Nephron progenitor cell (in vitro differentiated cells): ENCODE data around the gene DLG4.

ENCODE experiments used
- DNase-seq: peaks from one replicate; pipeline ENCODE4 v3.0.0; 2021
- H3K27ac Mint-ChIP-seq: 2 replicates; pipeline ENCODE4 v1.8.0; 2021; ENCODE audit warnings: mild to moderate bottlenecking, moderate library complexity, mixed read lengths
- H3K27me3 Mint-ChIP-seq: 2 replicates; pipeline ENCODE4 v1.8.0; 2021; ENCODE audit warnings: mild to moderate bottlenecking, low read depth, mixed read lengths; ENCODE audit not compliant: poor library complexity
- H3K36me3 Mint-ChIP-seq: 2 replicates; pipeline ENCODE4 v1.8.0; 2021; ENCODE audit warnings: low read depth, mixed read lengths
- H3K4me1 Mint-ChIP-seq: 2 replicates; pipeline ENCODE4 v1.8.0; 2021; ENCODE audit warnings: mixed read lengths
- H3K4me3 Mint-ChIP-seq: 2 replicates; pipeline ENCODE4 v1.8.0; 2021; ENCODE audit warnings: mild to moderate bottlenecking, moderate library complexity, mixed read lengths
- H3K9me3 Mint-ChIP-seq: 2 replicates; pipeline ENCODE4 v1.8.0; 2021; ENCODE audit warnings: mild to moderate bottlenecking, moderate library complexity, mixed read lengths
- CTCF ChIP-seq: fragments of 200-600 bp; sonication (generic); IDR thresholded peaks from 2 replicates; pipeline ENCODE4 v1.5.0; 2021; ENCODE audit warnings: antibody characterized with exemption

Gene DLG4

DNA sequence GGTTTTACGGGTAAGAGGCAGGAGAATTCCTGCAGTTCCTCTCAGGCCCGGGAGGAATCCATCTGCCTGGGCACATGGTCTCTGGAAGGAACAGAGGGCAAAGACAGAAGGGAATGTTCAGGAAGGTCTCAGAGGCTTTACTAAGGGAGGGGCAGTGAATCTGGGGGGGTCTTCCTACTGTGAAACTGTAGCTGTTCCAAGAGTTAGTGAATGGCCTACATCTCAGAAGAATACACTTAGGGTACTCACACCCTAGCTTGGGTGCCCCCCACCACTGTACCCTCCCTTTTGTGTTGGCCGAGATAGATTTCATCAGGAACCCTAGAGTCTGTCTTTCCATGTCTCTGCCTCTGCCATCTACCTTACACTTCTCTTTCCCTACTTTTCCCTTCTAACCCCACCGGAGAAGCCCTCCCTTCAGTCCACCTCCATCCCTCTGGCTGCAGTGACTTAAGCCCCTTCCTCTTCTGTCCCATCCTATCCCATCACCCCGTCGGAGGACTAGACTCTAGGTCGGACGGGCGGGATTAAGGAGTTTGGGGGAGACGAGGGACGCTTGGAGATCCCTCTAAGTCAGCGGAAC lies 316 bp downstream of the DLG4 start:
- Mint-ChIP-seq H3K27me3 (no peaks in the 10 kb centered on the region), H3K4me1 (peaks cover 71% of the 10 kb centered on the region)

DNA sequence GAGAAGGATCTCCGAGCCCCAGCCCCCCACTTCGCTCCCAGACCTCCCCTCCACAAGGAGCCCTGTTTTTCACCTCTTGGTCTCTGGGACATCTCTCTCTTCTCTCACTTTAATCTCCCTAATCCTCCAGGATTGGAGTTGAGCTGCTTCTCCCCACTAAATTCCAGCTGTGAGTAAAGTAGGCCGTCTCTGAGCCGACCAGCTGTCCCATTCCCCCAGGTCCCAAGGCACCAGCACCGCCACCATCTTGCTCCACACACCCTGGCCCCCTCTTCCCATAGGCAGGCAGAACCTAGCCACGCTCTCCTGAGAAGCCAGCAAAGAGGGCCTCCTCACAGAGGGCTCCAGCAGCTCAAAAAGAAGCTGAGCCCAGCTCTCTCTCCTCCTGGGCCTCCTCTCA lies 878 bp downstream of the DLG4 start:
- peaks cover 75% of the 10 kb centered on the region for H3K4me1 Mint-ChIP-seq

More for the DNA sequence above, 316 bp downstream of the DLG4 start:
- DNase-seq: no peak
- peak overlapping the region; percentile 99 for H3K27ac Mint-ChIP-seq
- TF ChIP-seq CTCF: no peak
- H3K36me3 Mint-ChIP-seq: peaks cover 9% of the 10 kb centered on the region
- H3K4me3 Mint-ChIP-seq: peak overlapping the region; percentile 95
- no peaks in the 10 kb centered on the region for H3K9me3 Mint-ChIP-seq

DNA sequence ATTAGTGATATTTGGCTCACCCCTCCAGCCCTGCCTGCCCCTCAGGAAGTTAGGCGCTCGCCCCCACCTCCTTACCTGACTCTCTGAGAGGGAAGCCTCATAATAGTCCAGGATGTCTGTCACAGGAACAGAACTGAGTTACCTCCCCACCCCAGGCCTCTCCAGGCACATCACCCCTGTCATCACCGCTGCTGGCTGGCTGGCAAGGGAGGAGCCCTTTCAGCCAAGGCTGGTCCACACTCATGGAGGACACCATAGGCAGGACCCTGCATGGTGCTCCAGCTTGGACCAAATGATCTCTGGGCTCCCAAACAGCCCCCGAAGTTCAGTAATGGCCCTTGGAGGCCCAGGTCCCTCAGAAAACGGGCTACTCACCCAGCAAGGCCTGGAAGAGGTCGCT lies 1.5 kb downstream of the DLG4 start:
- DNase-seq: no peak
- H3K4me3 Mint-ChIP-seq: peak overlapping the region; percentile 95
- H3K27ac Mint-ChIP-seq: peak overlapping the region; percentile 92
- H3K27me3 Mint-ChIP-seq: no peaks in the 10 kb centered on the region
- peaks cover 6% of the 10 kb centered on the region for H3K36me3 Mint-ChIP-seq
- H3K4me1 Mint-ChIP-seq: peaks cover 81% of the 10 kb centered on the region
- no peak for TF ChIP-seq CTCF
- H3K9me3 Mint-ChIP-seq: no peaks in the 10 kb centered on the region

More for the DNA sequence above, 878 bp downstream of the DLG4 start:
- H3K9me3 Mint-ChIP-seq: no peaks in the 10 kb centered on the region
- no peaks in the 10 kb centered on the region for H3K27me3 Mint-ChIP-seq
- peak overlapping the region; percentile 99 for H3K27ac Mint-ChIP-seq
- DNase-seq: no peak
- TF ChIP-seq CTCF: no peak
- H3K36me3 Mint-ChIP-seq: peaks cover 6% of the 10 kb centered on the region
- H3K4me3 Mint-ChIP-seq: peak overlapping the region; percentile 95

- no peak for TF ChIP-seq CTCF
- Mint-ChIP-seq H3K9me3 (no peaks in the 10 kb centered on the region), H3K36me3 (peaks cover 6% of the 10 kb centered on the region), H3K27me3 (no peaks in the 10 kb centered on the region), H3K4me1 (peaks cover 85% of the 10 kb centered on the region), H3K27ac (peak overlapping the region; percentile 92), H3K4me3 (peak overlapping the region; percentile 95)
- peak; percentile 59 for DNase-seq
These were observed 2.3 kb downstream of the DLG4 start for GRCh38 chr17:7217113-7217987.

GRCh38 chr17:7216242-7217112 lies 3.2 kb downstream of the DLG4 start:
- peaks cover 86% of the 10 kb centered on the region for H3K4me1 Mint-ChIP-seq
- no peaks in the 10 kb centered on the region for H3K27me3 Mint-ChIP-seq
- no peak for DNase-seq
- peak overlapping the region; percentile 92 for H3K27ac Mint-ChIP-seq
- H3K36me3 Mint-ChIP-seq: peaks cover 6% of the 10 kb centered on the region
- no peaks in the 10 kb centered on the region for H3K9me3 Mint-ChIP-seq
- H3K4me3 Mint-ChIP-seq: peak overlapping the region; percentile 83
- TF ChIP-seq CTCF: no peak
